Uterus (tissue), 4 donors: Measurements from ENCODE around the gene TPH2. TPM values are rescaled to one million over a fixed set of nuclear protein-coding genes. Genes with fewer than 3 reads are reported as not detected.

Experiments
- DNase-seq, 2 donors: peaks; one replicate each; pipeline ENCODE4 v3.0.0-alpha.2; 2019 to 2020
- H3K27ac ChIP-seq, 2 donors: fragments of 200-600 bp; sonication (generic); 1 replicate in 1 of 2; 2 replicates in 1 of 2; pipeline ENCODE4 v1.5.1; 2016 to 2018
- H3K27me3 ChIP-seq, 2 donors: fragments of 200-600 bp; sonication (generic); one replicate each; pipeline ENCODE4 v1.5.1; 2018 to 2019; ENCODE audit warnings: control low read depth in 1 of 2
- H3K36me3 ChIP-seq, 2 donors: fragments of 200-600 bp; sonication (generic); one replicate each; pipeline ENCODE4 v1.5.1; 2019; ENCODE audit warnings: control low read depth in 1 of 2
- H3K4me1 ChIP-seq, 2 donors: fragments of 200-600 bp; sonication (generic); one replicate each; pipeline ENCODE4 v1.5.1; 2018 to 2019; ENCODE audit warnings: control low read depth in 1 of 2
- H3K4me3 ChIP-seq, 2 donors: fragments of 200-600 bp; sonication (generic); 1 replicate in 1 of 2; 2 replicates in 1 of 2; pipeline ENCODE4 v1.5.1; 2018 to 2019; ENCODE audit warnings: mild to moderate bottlenecking in 1 of 2
- H3K9me3 ChIP-seq, 2 donors: fragments of 200-600 bp; sonication (generic); one replicate each; pipeline ENCODE4 v1.5.1; 2019; ENCODE audit warnings: control low read depth in 1 of 2
- CTCF ChIP-seq, 4 experiments: fragments of 200-600 bp in 2 of 4; fragments of 450-650 bp in 2 of 4; sonication (generic) in 2 of 4; IDR thresholded peaks; one replicate each; pipeline ENCODE4 v1.5.1; 2016 to 2019; ENCODE audit warnings: antibody characterized with exemption in 4 of 4, mild to moderate bottlenecking in 2 of 4, moderate library complexity in 1 of 4
- POLR2A ChIP-seq, 2 donors: fragments of 450-650 bp; IDR thresholded peaks; one replicate each; pipeline ENCODE4 v1.6.1; 2016; ENCODE audit warnings: antibody characterized with exemption in 2 of 2, mild to moderate bottlenecking in 1 of 2, moderate library complexity in 1 of 2
- intact Hi-C: fragments of 100-400 bp; cut with DNase I; formaldehyde crosslinking; loops from one replicate; pipeline ENCODE4 v1.15.1; 2023; ENCODE audit warnings: low total_unique reads
- total RNA-seq, 4 donors: library from RNA; depleted of rRNA in 3 of 4; stranded (reverse); fragments of >200 nt in 3 of 4; gene quantifications; one replicate each; pipeline versions ENCODE4 v1.1.0 to v1.2.4, GENCODE V29; 2014 to 2023
- donor health status: DM: yes; HTN: yes; CAD: no.

The TPH2 gene
- total RNA-seq, 4 donors from 2014 or later: not detected

GRCh38 chr12:72010356-72010755, 71.7 kb downstream of the TPH2 start:
- TF ChIP-seq CTCF (IDR thresholded peaks at IDR 0.05) (no peak), POLR2A (IDR thresholded peaks at IDR 0.05) (no peak)
- H3K27ac ChIP-seq: no peak overlapping the region
- no peaks in the 10 kb centered on the region for H3K27me3 ChIP-seq
- H3K36me3 ChIP-seq: no peaks in the 10 kb centered on the region
- H3K9me3 ChIP-seq: no peaks in the 10 kb centered on the region
- intact Hi-C loops: no loop called here
- DNase-seq: no peak
- H3K4me1 ChIP-seq: no peaks in the 10 kb centered on the region
- no peak overlapping the region for H3K4me3 ChIP-seq

- TF ChIP-seq CTCF (IDR thresholded peaks at IDR 0.05): no peak
- no peak for TF ChIP-seq POLR2A (IDR thresholded peaks at IDR 0.05)
These were observed 72.7 kb downstream of the TPH2 start for GRCh38 chr12:72011374-72011773.

GRCh38 chr12:72012874-72013273, 74.2 kb downstream of the TPH2 start:
- Histone ChIP-seq H3K4me1 (no peaks in the 10 kb centered on the region), H3K27me3 (no peaks in the 10 kb centered on the region), H3K4me3 (no peak overlapping the region), H3K36me3 (no peaks in the 10 kb centered on the region), H3K27ac (no peak overlapping the region), H3K9me3 (no peaks in the 10 kb centered on the region)
- no peak for DNase-seq
- intact Hi-C loops: no loop called here
- TF ChIP-seq CTCF (IDR thresholded peaks at IDR 0.05) (no peak), POLR2A (IDR thresholded peaks at IDR 0.05) (no peak)

More at GRCh38 chr12:72011374-72011773, 72.7 kb downstream of the TPH2 start:
- H3K36me3 ChIP-seq: no peaks in the 10 kb centered on the region
- DNase-seq: no peak
- no peaks in the 10 kb centered on the region for H3K27me3 ChIP-seq
- intact Hi-C loops: no loop called here
- no peak overlapping the region for H3K27ac ChIP-seq
- no peak overlapping the region for H3K4me3 ChIP-seq
- H3K9me3 ChIP-seq: no peaks in the 10 kb centered on the region
- no peaks in the 10 kb centered on the region for H3K4me1 ChIP-seq

GRCh38 chr12:72015895-72016294, 77.2 kb downstream of the TPH2 start:
- no peaks in the 10 kb centered on the region for H3K36me3 ChIP-seq
- no peak overlapping the region for H3K27ac ChIP-seq
- TF ChIP-seq POLR2A (IDR thresholded peaks at IDR 0.05) (no peak), CTCF (IDR thresholded peaks at IDR 0.05) (no peak)
- no peaks in the 10 kb centered on the region for H3K9me3 ChIP-seq
- no peaks in the 10 kb centered on the region for H3K27me3 ChIP-seq
- H3K4me1 ChIP-seq: no peaks in the 10 kb centered on the region
- no peak for DNase-seq
- no peak overlapping the region for H3K4me3 ChIP-seq
- intact Hi-C loops: no loop called here

GRCh38 chr12:72017054-72017651, 78.5 kb downstream of the TPH2 start:
- DNase-seq: peak; percentile 36 to 51
- Histone ChIP-seq H3K27ac (no peak overlapping the region), H3K4me3 (no peak overlapping the region), H3K9me3 (no peaks in the 10 kb centered on the region), H3K4me1 (no peaks in the 10 kb centered on the region), H3K36me3 (no peaks in the 10 kb centered on the region), H3K27me3 (no peaks in the 10 kb centered on the region)
- intact Hi-C loops: no loop called here
- TF ChIP-seq CTCF (IDR thresholded peaks at IDR 0.05) (peak; percentile 51 to 70 (median 66)), POLR2A (IDR thresholded peaks at IDR 0.05) (no peak)
